SK-N-SH (cell line): ENCODE data around the gene PIP4K2C. TPM values are rescaled to one million over a fixed set of nuclear protein-coding genes. Genes with fewer than 3 reads are reported as not detected.

ENCODE experiments used
- CTCF ChIA-PET: fragments of 300-600, 350-600 bp; formaldehyde crosslinking; extraction: SDS; loops from one replicate; lab custom pipeline; 2021; lab: Yijun Ruan, JAX
- POLR2A ChIA-PET: fragments of 350-600 bp; sonication (Branson Sonifier 250); formaldehyde crosslinking; extraction: SDS; loops from one replicate; lab custom pipeline; 2020; ENCODE audit warnings: antibody characterized with exemption, inconsistent platforms; lab: Yijun Ruan, JAX
- DNase-seq: peaks from one replicate; pipeline ENCODE4 v3.0.0; 2012
- H2AFZ ChIP-seq: fragments of 200-600 bp; sonication (generic); 2 replicates; pipeline ENCODE4 v1.8.1; 2016; ENCODE audit warnings: antibody characterized with exemption, mild to moderate bottlenecking, low read depth
- H3F3A ChIP-seq: fragments of 200-600 bp; sonication (generic); replicated peaks from 2 replicates; pipeline ENCODE3; 2016; ENCODE audit warnings: antibody characterized with exemption, mild to moderate bottlenecking; ENCODE audit not compliant: insufficient read depth
- H3K27ac ChIP-seq, 2 experiments: fragments of 200-500 bp in 1 of 2; fragments of 200-600 bp in 1 of 2; sonication (Bioruptor generic) in 1 of 2; sonication (generic), shearing (Covaris generic) in 1 of 2; 2 replicates each; pipeline versions ENCODE4 v1.5.1 to v1.6.1; 2014 to 2016; ENCODE audit warnings: low read depth in 2 of 2, inconsistent platforms in 1 of 2, low read length in 1 of 2, mild to moderate bottlenecking in 1 of 2, mixed read lengths in 1 of 2
- H3K27me3 ChIP-seq: fragments of 200-600 bp; sonication (generic), shearing (Covaris generic); 2 replicates; pipeline ENCODE4 v1.6.1; 2016; ENCODE audit warnings: mixed run types; ENCODE audit not compliant: insufficient read depth
- H3K36me3 ChIP-seq, 2 experiments: fragments of 200-500 bp in 1 of 2; fragments of 200-600 bp in 1 of 2; sonication (Bioruptor generic) in 1 of 2; sonication (generic) in 1 of 2; replicated peaks in 1 of 2; 2 replicates each; pipeline versions ENCODE3 to v1.5.1; 2014 to 2016; ENCODE audit warnings: low read length in 1 of 2, mild to moderate bottlenecking in 1 of 2; ENCODE audit not compliant: insufficient read depth in 2 of 2, control insufficient read depth in 1 of 2
- H3K4me1 ChIP-seq, 2 experiments: fragments of 200-500 bp in 1 of 2; fragments of 200-600 bp in 1 of 2; sonication (Bioruptor generic) in 1 of 2; sonication (generic), shearing (Covaris generic) in 1 of 2; 2 replicates each; pipeline versions ENCODE4 v1.5.1 to v1.6.1; 2014 to 2016; ENCODE audit warnings: low read depth in 1 of 2, low read length in 1 of 2, mixed run types in 1 of 2; ENCODE audit not compliant: insufficient read depth in 2 of 2, control insufficient read depth in 1 of 2
- H3K4me2 ChIP-seq: fragments of 200-600 bp; sonication (generic), shearing (Covaris generic); 2 replicates; pipeline ENCODE4 v1.6.1; 2017; ENCODE audit warnings: mixed run types
- H3K4me3 ChIP-seq, 2 experiments: fragments of 200-500 bp in 1 of 2; fragments of 200-600 bp in 1 of 2; sonication (Bioruptor generic) in 1 of 2; sonication (generic), shearing (Covaris generic) in 1 of 2; 2 replicates each; pipeline versions ENCODE4 v1.5.1 to v1.8.1; 2014 to 2016; ENCODE audit warnings: low read depth in 2 of 2, inconsistent platforms in 1 of 2, low read length in 1 of 2, mild to moderate bottlenecking in 1 of 2, mixed read lengths in 1 of 2, moderate library complexity in 1 of 2
- H3K79me2 ChIP-seq: fragments of 200-600 bp; sonication (generic); 2 replicates; pipeline ENCODE4 v1.8.1; 2017; ENCODE audit warnings: mild to moderate bottlenecking; ENCODE audit not compliant: insufficient read depth
- H3K9ac ChIP-seq: fragments of 200-600 bp; sonication (generic); 2 replicates; pipeline ENCODE4 v1.6.1; 2017; ENCODE audit warnings: mixed run types
- H3K9me2 ChIP-seq: fragments of 200-600 bp; sonication (generic); 2 replicates; pipeline ENCODE4 v1.6.1; 2017; ENCODE audit warnings: mixed run types
- H3K9me3 ChIP-seq: fragments of 200-600 bp; sonication (generic); 2 replicates; pipeline ENCODE4 v1.6.1; 2017; ENCODE audit warnings: mixed run types, mild to moderate bottlenecking, moderate library complexity
- H4K20me1 ChIP-seq: fragments of 200-600 bp; sonication (generic); 2 replicates; pipeline ENCODE4 v1.6.1; 2017; ENCODE audit warnings: mild to moderate bottlenecking, mixed run types; ENCODE audit not compliant: insufficient read depth
- CHD2 ChIP-seq: fragments of 150-350 bp; IDR thresholded peaks from 2 replicates; pipeline ENCODE4 v1.6.1; 2018; ENCODE audit warnings: low read length; ENCODE audit not compliant: partially characterized antibody
- EP300 ChIP-seq, 2 experiments: IDR thresholded peaks; 2 replicates each; pipeline versions ENCODE4 v1.4.0 to v1.6.1; 2012; ENCODE audit warnings: borderline replicate concordance in 1 of 2, low read depth in 1 of 2, low read length in 1 of 2
- EZH2phosphoT487 ChIP-seq: fragments of 200-600 bp; sonication (generic); IDR thresholded peaks from 2 replicates; pipeline ENCODE4 v1.6.1; 2017; ENCODE audit warnings: low read depth, mixed run types, mild to moderate bottlenecking, antibody characterized with exemption, moderate library complexity, borderline replicate concordance
- FOSL2 ChIP-seq: IDR thresholded peaks from 2 replicates; pipeline ENCODE4 v1.4.0; 2012; ENCODE audit warnings: low read depth, mild to moderate bottlenecking, moderate library complexity, borderline replicate concordance
- GABPA ChIP-seq: IDR thresholded peaks from 2 replicates; pipeline ENCODE4 v1.4.0; 2012; ENCODE audit warnings: low read depth, mild to moderate bottlenecking
- MEF2A ChIP-seq: IDR thresholded peaks from 2 replicates; pipeline ENCODE4 v1.4.0; 2012; ENCODE audit warnings: low read depth, borderline replicate concordance
- NFIC ChIP-seq: IDR thresholded peaks from 2 replicates; pipeline ENCODE4 v1.4.0; 2012; ENCODE audit warnings: borderline replicate concordance
- RAD21 ChIP-seq: IDR thresholded peaks from 2 replicates; pipeline ENCODE4 v1.6.1; 2012; ENCODE audit warnings: mild to moderate bottlenecking, low read length
- RCOR1 ChIP-seq: fragments of 150-350 bp; IDR thresholded peaks from 2 replicates; pipeline ENCODE4 v1.6.1; 2017; ENCODE audit warnings: antibody characterized with exemption, low read length
- RFX5 ChIP-seq: IDR thresholded peaks from 2 replicates; pipeline ENCODE4 v1.6.1; 2012; ENCODE audit warnings: mild to moderate bottlenecking, improper control_type of control experiment, low read length
- SMC3 ChIP-seq: IDR thresholded peaks from 2 replicates; pipeline ENCODE4 v1.6.1; 2012; ENCODE audit warnings: low read depth, low read length, improper control_type of control experiment
- TAF1 ChIP-seq: IDR thresholded peaks from 2 replicates; pipeline ENCODE4 v1.6.1; 2012; ENCODE audit warnings: low read depth, mild to moderate bottlenecking, low read length, moderate library complexity, borderline replicate concordance
- TCF12 ChIP-seq: IDR thresholded peaks from 2 replicates; pipeline ENCODE4 v1.4.0; 2012
- YY1 ChIP-seq: IDR thresholded peaks from 2 replicates; pipeline ENCODE4 v1.4.0; 2012; ENCODE audit warnings: low read depth, mild to moderate bottlenecking
- WGBS: methylation state at CpG from one replicate; pipeline ENCODE4 v1.1.6; 2017; ENCODE audit warnings: low lambda C conversion rate; 5-methylcytosine and 5-hydroxymethylcytosine counted together
- polyA plus RNA-seq, 3 experiments: library from polyadenylated mRNA; depleted of rRNA; stranded (reverse); fragments of >200 nt; gene quantifications; 2 replicates each; pipeline ENCODE4 v1.2.3, GENCODE V29; 2012
- TF ChIP-seq, protein P1 (sequence below): IDR thresholded peaks from 2 replicates; pipeline ENCODE4 v1.6.1; 2012; ENCODE audit warnings: mild to moderate bottlenecking, low read depth, low read length, moderate library complexity
- TF ChIP-seq, protein P2 (sequence below): fragments of 200-600 bp; sonication (generic); IDR thresholded peaks from 2 replicates; pipeline ENCODE4 v1.6.1; 2017; ENCODE audit warnings: antibody characterized with exemption, mild to moderate bottlenecking, moderate library complexity
- TF ChIP-seq, protein P3 (sequence below): fragments of 150-350 bp; IDR thresholded peaks from 2 replicates; pipeline ENCODE4 v1.6.1; 2016; ENCODE audit warnings: mild to moderate bottlenecking, low read depth, low read length
- TF ChIP-seq, protein P4 (sequence below): IDR thresholded peaks from 2 replicates; pipeline ENCODE4 v1.4.0; 2012; ENCODE audit warnings: low read depth

The PIP4K2C gene
- polyA plus RNA-seq, 1 of the 3 experiments (the other 2 are of a cell fraction) = 34.2 TPM

DNA sequence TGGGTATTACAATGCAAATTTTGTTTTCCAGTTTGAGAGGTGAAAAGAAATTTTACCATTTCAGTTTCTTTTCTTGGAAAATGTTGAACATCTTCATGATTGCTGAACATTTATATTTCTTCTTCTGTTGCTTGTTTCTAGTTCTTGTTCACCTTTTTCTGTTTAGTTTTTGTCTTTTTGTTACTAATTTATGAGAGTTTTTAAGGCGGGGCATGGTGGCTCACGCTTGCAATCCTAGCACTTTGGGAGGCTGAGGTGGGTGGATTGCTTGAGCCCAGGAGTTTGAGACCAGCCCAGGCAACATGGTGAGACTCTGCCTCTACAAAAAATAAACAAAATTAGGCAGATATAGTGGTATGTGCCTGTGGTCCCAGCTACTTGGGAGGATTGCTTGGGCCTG lies 30.5 kb upstream of the PIP4K2C start:
- no peak overlapping the region for H3K9ac ChIP-seq
- WGBS = 95% methylated on average over 2 of the region's 2 CpGs
- H4K20me1 ChIP-seq = no peaks in the 10 kb centered on the region
- H3K27ac ChIP-seq = no peak overlapping the region
- H3K27me3 ChIP-seq = no peaks in the 10 kb centered on the region
- no peak overlapping the region for H2AFZ ChIP-seq
- POLR2A ChIA-PET = no interaction called here
- no peaks in the 10 kb centered on the region for H3F3A ChIP-seq
- peaks cover 6 to 15% of the 10 kb centered on the region in 2 experiments for H3K36me3 ChIP-seq
- 0 out of 4 replicates have a peak, but pooled peaks cover 0 to 4% of the 10 kb centered on the region in 2 experiments for H3K4me1 ChIP-seq
- no peak for DNase-seq
- no peaks in the 10 kb centered on the region for H3K9me3 ChIP-seq
- peaks cover 6% of the 10 kb centered on the region; the same call in 1 of the 2 replicates for H3K79me2 ChIP-seq
- TF ChIP-seq GABPA (no peak), RFX5 (no peak), TCF12 (no peak), MEF2A (no peak), EZH2phosphoT487 (no peak), YY1 (no peak), EP300 (IDR thresholded peaks at IDR 0.05; ENCODE audit: borderline replicate concordance in 1 of 2, low read depth in 1 of 2, low read length in 1 of 2) (no peak), SMC3 (no peak), FOSL2 (no peak), CHD2 (no peak), TAF1 (no peak), RAD21 (no peak), RCOR1 (no peak), NFIC (no peak)
- TF ChIP-seq, protein P1, sequence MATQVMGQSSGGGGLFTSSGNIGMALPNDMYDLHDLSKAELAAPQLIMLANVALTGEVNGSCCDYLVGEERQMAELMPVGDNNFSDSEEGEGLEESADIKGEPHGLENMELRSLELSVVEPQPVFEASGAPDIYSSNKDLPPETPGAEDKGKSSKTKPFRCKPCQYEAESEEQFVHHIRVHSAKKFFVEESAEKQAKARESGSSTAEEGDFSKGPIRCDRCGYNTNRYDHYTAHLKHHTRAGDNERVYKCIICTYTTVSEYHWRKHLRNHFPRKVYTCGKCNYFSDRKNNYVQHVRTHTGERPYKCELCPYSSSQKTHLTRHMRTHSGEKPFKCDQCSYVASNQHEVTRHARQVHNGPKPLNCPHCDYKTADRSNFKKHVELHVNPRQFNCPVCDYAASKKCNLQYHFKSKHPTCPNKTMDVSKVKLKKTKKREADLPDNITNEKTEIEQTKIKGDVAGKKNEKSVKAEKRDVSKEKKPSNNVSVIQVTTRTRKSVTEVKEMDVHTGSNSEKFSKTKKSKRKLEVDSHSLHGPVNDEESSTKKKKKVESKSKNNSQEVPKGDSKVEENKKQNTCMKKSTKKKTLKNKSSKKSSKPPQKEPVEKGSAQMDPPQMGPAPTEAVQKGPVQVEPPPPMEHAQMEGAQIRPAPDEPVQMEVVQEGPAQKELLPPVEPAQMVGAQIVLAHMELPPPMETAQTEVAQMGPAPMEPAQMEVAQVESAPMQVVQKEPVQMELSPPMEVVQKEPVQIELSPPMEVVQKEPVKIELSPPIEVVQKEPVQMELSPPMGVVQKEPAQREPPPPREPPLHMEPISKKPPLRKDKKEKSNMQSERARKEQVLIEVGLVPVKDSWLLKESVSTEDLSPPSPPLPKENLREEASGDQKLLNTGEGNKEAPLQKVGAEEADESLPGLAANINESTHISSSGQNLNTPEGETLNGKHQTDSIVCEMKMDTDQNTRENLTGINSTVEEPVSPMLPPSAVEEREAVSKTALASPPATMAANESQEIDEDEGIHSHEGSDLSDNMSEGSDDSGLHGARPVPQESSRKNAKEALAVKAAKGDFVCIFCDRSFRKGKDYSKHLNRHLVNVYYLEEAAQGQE = no peak
- TF ChIP-seq, protein P2, sequence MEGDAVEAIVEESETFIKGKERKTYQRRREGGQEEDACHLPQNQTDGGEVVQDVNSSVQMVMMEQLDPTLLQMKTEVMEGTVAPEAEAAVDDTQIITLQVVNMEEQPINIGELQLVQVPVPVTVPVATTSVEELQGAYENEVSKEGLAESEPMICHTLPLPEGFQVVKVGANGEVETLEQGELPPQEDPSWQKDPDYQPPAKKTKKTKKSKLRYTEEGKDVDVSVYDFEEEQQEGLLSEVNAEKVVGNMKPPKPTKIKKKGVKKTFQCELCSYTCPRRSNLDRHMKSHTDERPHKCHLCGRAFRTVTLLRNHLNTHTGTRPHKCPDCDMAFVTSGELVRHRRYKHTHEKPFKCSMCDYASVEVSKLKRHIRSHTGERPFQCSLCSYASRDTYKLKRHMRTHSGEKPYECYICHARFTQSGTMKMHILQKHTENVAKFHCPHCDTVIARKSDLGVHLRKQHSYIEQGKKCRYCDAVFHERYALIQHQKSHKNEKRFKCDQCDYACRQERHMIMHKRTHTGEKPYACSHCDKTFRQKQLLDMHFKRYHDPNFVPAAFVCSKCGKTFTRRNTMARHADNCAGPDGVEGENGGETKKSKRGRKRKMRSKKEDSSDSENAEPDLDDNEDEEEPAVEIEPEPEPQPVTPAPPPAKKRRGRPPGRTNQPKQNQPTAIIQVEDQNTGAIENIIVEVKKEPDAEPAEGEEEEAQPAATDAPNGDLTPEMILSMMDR = no peak
- TF ChIP-seq, protein P3, sequence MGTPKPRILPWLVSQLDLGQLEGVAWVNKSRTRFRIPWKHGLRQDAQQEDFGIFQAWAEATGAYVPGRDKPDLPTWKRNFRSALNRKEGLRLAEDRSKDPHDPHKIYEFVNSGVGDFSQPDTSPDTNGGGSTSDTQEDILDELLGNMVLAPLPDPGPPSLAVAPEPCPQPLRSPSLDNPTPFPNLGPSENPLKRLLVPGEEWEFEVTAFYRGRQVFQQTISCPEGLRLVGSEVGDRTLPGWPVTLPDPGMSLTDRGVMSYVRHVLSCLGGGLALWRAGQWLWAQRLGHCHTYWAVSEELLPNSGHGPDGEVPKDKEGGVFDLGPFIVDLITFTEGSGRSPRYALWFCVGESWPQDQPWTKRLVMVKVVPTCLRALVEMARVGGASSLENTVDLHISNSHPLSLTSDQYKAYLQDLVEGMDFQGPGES = no peak
- TF ChIP-seq, protein P4, sequence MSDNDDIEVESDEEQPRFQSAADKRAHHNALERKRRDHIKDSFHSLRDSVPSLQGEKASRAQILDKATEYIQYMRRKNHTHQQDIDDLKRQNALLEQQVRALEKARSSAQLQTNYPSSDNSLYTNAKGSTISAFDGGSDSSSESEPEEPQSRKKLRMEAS = no peak
- H3K9me2 ChIP-seq = no peaks in the 10 kb centered on the region
- H3K4me3 ChIP-seq = no peak overlapping the region
- CTCF ChIA-PET = interaction anchor here (1.6 to 7.3 kb wide), 3 partner anchors 11 to 26 kb away, joined by 4 to 46 read pairs (median 6); no protein-coding TSS in a partner anchor
- H3K4me2 ChIP-seq = no peak overlapping the region
